HG02759 (cell line): ENCODE measurements around the gene TMPRSS13.
"Not testable (repeated sequence)": the region's sequence is repeated elsewhere in the genome, so short reads cannot be mapped to it uniquely, and the experiment has no call there.

Experiments used
- ATAC-seq: cut with Tn5 transposase; IDR thresholded peaks from one replicate; pipeline ENCODE4 v1.9.1; 2021; ENCODE audit warnings: mild to moderate bottlenecking, moderate library complexity; ENCODE audit not compliant: unreplicated experiment

The TMPRSS13 gene

GRCh38 chr11:117950993-117951961, 22.1 kb upstream of the TMPRSS13 start:
- peak; percentile 58 for ATAC-seq

GRCh38 chr11:117950301-117950700, 21.1 kb upstream of the TMPRSS13 start:
- ATAC-seq, result no peak

- no peak for ATAC-seq
These were observed 19.9 kb upstream of the TMPRSS13 start for GRCh38 chr11:117949062-117949461.

GRCh38 chr11:117948466-117948865, 19.3 kb upstream of the TMPRSS13 start:
- ATAC-seq, result not testable (repeated sequence)

DNA sequence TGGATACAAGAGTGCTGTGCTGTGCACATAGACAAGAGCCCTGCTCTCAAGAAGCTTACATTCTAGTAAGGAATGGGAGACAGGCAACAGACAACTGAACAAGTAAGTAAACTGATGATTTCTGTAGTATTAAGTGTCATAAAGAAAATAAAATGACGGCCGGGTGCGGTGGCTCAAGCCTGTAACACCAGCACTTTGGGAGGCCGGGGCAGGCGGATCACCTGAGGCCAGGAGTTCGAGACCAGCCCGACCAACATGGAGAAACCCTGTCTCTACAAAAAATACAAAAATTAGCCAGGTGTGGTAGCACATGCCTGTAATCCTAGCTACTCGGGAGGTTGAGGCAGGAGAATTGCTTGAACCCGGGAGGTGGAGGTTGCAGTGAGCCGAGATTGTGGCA, 18.5 kb upstream of the TMPRSS13 start:
- not testable (repeated sequence) for ATAC-seq

DNA sequence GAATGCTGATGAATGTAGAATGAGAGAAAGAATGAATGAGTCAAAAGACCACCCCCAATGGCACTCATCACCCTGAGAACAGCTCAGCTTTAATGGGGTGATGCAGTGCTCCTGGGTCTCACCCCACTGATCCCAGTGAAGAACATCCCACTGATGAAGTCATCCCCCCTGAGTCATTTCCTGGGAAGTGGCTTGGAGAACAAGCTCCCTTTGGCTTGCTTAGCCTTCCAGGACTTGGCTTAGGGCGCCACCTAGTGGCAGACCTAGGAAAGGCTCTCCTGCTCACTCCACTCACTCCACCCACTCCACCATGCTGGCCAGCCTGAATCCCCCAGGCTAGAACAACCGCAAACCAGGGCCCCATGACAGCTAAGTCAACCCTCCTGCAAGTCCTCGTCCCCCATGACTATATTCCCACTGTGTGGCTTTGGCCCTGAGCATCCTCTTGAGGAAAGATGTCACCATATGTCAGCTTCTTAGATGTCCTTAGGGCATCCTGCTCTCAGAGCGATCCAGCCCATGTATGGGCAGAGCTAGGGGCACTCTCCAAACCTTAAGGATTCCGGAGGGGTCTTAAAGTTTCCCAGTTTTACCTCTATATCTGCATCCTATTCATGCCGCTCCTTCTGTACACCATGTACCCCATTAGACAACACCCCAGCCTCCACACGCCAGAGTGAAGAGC, 17.8 kb upstream of the TMPRSS13 start:
- ATAC-seq, result no peak

DNA sequence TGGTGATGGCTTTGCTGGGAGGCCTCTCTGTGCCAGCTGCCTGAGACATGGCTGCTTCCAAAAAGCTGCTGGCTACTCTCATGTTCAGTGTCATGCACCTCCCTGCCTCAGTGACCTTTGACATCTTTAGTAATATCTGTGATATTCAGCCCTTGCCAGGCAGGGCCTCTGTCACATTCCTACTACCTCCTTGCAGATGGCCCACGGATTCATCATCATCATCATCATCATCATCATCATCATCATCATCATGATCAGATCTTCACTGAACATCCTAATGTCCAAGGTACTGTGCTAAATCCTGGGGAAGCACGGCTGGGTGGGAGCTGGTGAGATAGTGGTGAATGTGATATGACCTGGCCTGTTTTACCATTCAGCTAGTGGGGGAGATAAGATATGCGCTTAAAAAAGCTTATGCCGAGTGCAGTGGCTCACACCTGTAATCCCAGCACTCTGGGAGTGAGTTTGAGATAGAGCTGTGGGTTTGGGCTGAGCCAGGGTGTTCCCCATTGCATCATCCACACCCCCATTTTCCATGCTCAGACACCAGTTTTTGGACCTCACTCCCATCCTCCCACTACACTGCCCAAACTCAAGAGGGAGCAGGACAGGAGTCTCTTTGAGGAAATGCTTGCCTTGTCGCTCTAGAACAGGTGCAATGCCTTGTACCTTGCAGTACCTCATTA, 17.1 kb upstream of the TMPRSS13 start:
- ATAC-seq, result no peak

GRCh38 chr11:117945047-117945810, 16.0 kb upstream of the TMPRSS13 start:
- no peak for ATAC-seq

DNA sequence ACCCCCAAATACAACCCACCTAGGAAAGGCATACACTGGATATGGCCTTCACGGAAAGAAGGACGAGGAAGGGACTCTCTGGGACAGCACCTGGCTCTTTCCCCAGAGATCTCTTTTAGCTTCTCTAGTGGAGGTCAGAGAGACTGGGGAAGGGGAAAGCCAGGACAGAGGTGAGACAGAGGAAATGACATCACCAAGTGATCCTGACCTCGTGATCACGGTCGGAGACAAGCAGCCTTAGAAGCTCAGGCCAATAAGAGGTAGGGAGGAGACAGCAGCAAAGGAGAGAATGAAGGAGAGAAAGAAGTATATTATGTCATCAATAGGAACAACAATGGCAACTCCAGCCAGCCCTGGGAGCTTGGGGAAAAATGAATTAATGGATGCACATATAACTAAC, 15.4 kb upstream of the TMPRSS13 start:
- ATAC-seq, result no peak

- ATAC-seq, result no peak
These were observed 12.9 kb upstream of the TMPRSS13 start for GRCh38 chr11:117941976-117942654.

DNA sequence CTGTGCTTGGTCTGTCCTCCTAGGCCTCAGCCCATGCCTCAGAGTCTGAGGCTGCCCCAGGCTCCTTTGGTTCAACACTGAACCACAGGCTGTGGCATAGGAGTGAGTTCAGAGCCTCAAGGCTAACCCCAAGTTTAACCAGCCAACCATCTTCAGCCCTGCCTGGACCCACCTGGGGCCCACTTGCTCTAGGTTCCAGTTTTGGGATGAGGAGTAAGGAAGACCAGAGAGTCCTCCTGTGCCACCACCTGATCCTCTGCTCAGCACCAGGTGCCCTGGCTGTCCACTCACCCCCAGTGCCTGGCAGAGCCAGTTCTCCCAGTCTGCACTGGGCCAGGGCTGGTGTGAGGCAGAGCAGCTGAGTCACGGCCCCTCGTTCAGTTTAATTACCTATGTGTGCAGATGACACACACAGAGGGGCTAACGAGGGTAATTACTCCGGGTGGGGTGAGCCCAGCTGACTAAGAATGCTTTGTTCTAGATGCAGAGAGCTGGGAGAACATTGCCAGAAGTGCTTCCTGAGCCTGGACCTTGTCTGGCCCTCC, 12.0 kb upstream of the TMPRSS13 start:
- no peak for ATAC-seq

DNA sequence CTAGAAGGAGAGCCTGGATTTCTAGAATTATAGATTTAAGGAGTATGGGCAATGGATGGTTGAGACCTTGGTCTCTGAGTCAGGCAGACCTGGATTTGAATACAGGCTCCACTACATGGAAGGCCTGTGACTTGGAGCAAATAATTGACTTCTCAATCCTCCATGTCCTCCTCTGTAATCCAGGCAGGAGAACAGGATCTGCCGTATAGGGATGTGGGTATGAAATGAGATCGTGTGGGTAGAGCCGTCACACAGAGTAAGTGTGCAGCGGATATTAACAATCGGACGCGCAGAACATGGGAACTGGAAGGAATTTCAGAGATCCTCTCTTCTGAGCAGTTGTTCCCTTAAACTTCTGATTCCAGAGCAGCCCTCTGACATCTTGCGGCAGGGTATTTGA, 11.5 kb upstream of the TMPRSS13 start:
- no peak for ATAC-seq

- ATAC-seq, result no peak
These were observed 7.8 kb upstream of the TMPRSS13 start for GRCh38 chr11:117936973-117937372.

DNA sequence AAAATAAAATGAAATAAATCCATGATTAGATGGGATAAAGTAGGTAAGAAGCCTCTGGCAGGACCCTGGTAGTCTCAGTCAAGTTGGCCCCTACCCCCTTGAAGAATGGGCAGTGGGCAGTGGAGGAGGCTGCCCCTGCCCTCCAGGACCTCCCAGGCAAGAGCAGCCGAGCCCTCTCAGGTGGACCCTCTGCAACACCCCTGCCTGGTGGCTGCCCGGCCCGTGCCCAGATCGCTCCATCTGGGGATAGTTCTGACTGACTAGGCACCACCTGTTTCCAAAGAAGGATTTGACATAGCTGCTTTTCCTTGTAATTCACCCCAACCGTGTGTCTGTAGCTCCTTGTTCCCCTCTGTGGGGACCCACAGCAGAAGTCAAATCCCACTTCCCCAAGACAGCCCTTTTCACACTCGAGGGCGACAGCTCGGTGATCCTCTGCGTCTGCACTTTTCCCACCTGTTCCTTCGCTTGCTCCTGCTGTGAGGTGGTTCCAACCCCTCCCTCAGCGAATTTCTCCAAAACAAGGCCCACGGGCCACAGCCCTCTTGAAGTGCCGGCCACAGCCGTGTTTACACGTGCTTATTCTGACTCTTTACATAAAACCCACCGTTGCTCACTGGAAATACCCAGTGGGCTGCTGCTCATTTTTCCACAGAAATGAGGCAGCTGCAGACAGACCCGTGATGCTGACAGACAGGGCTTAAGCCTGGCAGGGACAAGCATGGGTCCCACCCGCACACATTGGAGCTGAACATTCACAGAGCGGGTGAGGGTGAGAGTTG, 5.5 kb upstream of the TMPRSS13 start:
- no peak for ATAC-seq

DNA sequence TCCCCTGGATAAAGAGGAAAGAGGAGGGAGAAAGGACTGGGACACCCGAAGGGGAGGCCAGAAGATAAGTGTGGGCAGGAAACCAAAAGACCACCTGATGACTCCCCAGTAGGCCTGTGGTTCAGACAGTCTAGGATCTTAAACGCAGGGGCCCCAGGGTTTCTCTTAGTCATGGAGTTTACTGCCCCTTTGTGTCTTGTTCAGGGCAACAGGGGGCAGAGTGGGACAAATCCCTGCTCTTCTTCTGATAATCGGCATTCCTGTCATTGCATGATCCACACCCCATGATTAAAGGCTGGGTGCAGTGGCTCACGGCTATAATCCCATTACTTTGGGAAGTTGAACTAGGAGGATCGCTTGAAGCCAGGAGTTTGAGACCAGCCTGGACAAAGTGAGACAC, 4.7 kb upstream of the TMPRSS13 start:
- no peak for ATAC-seq

- no peak for ATAC-seq
These were observed 4.3 kb upstream of the TMPRSS13 start for GRCh38 chr11:117933475-117933874.

- ATAC-seq, result no peak
These were observed 3.7 kb upstream of the TMPRSS13 start for GRCh38 chr11:117932947-117933346.

GRCh38 chr11:117932426-117932825, 3.2 kb upstream of the TMPRSS13 start:
- no peak for ATAC-seq

DNA sequence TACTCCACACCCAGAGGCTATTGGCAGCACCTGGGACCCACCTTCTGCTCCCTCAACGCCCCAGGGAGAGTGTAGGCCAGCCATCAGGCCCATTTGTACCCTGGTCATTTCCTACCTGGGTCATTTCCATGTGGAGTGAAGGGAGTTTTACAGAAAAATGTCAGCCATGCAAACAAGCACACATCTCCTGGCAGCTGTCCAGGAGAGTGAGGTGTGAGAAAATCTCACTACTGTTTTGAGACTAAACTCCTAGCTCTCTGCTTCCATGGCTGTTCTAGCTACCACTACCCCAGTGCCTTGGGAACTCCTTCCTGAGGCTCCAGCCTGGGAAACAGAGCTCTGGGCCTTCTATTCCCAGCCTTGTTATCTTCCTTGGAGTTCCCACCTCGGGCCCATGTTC, 2.8 kb upstream of the TMPRSS13 start:
- ATAC-seq, result peak; percentile 57
